Renal cortical epithelial cell (primary cell): ENCODE data around the gene SLC6A9. TPM values are rescaled to one million over a fixed set of nuclear protein-coding genes. Genes with fewer than 3 reads are reported as not detected.

ENCODE experiments used
- DNase-seq: peaks from one replicate; pipeline ENCODE4 v3.0.0-alpha.2; 2011; ENCODE audit warnings: low read depth
- total RNA-seq: library from RNA; depleted of rRNA; stranded (reverse); fragments of >200 nt; gene quantifications from 2 replicates; pipeline ENCODE4 v1.2.3, GENCODE V29; 2014

SLC6A9 gene
- total RNA-seq, 1 donor from 2014 or later, result 5.0 TPM

GRCh38 chr1:43969746-43970466 is 61.4 kb downstream of the SLC6A9 start, which contains the start of gene DPH2:
TSS of gene DPH2 (plus strand) at chr1:43970010. CDS start at chr1:43970176, 166 bp downstream.
- peak; percentile 95 for DNase-seq

- DNase-seq, result no peak
Measured at GRCh38 chr1:43969416-43969745, 61.9 kb downstream of the SLC6A9 start.

- no peak for DNase-seq
Measured at GRCh38 chr1:43968348-43968948, 62.8 kb downstream of the SLC6A9 start.

DNA sequence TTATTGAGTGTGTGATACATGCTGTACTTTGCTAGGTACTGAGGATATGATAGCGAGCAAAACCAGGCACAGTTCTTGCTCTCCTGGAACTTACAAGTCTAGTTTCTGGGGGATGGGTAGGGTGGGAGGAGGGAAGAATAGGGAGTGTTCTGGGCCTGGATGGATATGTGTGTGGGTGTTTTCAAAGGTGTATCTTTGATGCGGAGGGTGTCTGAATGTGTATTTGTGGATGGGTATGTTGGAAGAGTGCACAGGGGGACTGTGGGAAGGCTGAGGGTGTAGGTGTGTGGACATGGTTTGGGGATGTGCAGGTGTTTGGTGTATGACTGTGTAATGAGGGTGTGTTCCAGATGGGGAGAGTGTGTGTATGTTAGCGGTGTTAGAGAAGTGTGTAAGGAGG is 65.9 kb downstream of the SLC6A9 start:
- DNase-seq, result no peak

DNA sequence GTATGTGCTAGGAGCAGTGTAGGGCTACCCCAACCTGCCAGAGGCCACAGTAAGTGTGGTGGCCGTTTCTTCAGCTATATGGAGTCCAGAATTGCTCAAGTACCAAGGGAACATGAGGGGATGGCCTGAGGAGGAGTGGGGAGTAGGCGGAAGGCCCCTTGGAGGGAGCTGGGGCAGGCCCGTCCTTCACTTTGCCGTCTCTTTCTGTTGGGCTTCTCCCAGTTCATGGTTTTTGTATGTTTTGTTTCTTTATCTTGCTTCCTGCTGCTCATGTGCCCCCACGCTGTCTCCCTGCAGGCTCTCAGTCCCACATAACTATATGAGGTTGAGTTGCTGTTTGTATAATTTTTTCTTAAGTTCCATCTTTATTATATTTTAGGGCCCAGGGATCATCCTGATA is 67.4 kb downstream of the SLC6A9 start:
- no peak for DNase-seq

DNA sequence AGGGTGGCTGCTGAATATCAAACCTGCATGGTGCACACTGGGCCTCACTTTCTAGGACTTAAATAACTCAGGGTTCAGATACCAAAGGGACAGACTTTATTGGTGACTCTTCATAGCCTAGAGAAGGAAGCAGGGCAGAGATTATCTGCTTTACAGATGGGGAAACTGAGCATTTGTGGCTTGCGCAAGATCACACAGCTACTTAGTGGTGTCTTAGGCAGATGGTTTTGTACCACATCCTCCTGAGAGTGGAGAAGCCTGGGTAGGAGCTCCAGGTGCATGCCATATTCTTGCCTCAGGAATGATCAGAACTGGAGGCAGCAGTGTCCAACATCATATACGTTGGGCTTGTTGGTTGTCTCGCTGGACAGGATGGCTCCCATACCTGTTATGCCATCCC is 68.3 kb downstream of the SLC6A9 start:
- DNase-seq, result no peak

- DNase-seq, result no peak
Measured at GRCh38 chr1:43962324-43962723, 68.9 kb downstream of the SLC6A9 start.

- DNase-seq, result no peak
Measured at GRCh38 chr1:43961692-43962091, 69.6 kb downstream of the SLC6A9 start.

DNA sequence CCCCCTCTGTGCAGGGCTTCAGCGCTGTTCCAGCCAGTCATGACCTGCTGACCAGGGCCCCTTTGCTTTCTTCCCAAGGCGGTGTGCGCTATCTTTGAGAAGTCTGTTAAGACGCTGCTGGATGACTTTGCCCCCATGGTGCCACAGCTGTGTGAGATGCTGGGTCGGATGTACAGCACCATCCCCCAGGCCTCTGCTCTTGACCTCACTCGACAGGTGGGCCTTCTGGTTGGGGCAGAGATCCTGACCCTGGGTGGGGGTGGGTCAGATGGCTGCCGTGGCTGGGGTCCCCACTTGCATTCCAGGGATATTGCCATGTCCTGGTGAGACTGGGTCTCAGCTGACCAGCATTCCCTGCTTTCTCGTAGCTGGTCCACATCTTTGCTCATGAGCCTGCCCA is 70.5 kb downstream of the SLC6A9 start:
- DNase-seq, result no peak

- DNase-seq, result no peak
Measured at GRCh38 chr1:43958351-43959255, 72.7 kb downstream of the SLC6A9 start.

GRCh38 chr1:43957407-43958040 is 73.7 kb downstream of the SLC6A9 start:
- no peak for DNase-seq

GRCh38 chr1:43956234-43956633 is 75.0 kb downstream of the SLC6A9 start:
- no peak for DNase-seq

DNA sequence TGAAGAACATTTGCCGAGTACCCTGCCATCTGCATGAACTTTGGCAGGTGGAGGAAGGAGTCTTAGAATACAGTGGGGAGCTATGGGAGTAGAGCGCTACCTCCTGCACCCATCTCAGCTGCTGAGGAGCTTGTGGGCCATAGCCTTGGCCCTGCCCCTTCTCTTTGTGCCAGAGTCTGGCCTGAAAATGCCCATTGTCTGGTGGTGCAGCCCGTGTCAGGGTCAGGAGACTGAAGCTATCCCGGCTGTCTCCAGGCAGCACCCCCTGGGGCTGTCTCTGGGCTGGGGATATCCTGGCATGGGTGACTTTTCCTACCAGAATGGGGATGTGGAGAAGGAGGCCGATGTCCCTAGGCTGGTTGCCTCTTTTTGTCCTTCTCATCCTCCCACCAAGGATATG is 77.2 kb downstream of the SLC6A9 start:
- DNase-seq, result no peak

DNA sequence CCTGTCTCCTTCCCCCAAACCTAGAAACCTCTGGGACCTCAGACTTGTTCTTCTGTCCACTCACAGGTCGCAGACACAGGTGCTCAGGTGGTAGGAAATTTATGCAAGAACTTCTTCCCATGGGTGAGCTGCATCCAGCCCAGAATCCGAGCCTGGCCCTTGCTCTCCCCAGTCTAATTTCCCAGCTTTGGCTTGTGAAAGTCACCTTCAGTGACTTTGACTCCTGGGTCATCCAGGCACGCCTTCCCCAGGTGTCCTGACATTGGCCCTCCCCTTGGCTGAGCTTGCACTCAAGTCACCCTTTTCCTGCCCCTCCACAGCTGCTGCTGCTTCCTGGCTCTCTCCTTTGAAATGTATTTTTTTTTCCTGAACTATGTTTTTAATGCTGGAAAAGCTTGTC is 77.9 kb downstream of the SLC6A9 start:
- DNase-seq, result no peak

GRCh38 chr1:43952731-43953346 is 78.4 kb downstream of the SLC6A9 start:
- DNase-seq, result no peak

DNA sequence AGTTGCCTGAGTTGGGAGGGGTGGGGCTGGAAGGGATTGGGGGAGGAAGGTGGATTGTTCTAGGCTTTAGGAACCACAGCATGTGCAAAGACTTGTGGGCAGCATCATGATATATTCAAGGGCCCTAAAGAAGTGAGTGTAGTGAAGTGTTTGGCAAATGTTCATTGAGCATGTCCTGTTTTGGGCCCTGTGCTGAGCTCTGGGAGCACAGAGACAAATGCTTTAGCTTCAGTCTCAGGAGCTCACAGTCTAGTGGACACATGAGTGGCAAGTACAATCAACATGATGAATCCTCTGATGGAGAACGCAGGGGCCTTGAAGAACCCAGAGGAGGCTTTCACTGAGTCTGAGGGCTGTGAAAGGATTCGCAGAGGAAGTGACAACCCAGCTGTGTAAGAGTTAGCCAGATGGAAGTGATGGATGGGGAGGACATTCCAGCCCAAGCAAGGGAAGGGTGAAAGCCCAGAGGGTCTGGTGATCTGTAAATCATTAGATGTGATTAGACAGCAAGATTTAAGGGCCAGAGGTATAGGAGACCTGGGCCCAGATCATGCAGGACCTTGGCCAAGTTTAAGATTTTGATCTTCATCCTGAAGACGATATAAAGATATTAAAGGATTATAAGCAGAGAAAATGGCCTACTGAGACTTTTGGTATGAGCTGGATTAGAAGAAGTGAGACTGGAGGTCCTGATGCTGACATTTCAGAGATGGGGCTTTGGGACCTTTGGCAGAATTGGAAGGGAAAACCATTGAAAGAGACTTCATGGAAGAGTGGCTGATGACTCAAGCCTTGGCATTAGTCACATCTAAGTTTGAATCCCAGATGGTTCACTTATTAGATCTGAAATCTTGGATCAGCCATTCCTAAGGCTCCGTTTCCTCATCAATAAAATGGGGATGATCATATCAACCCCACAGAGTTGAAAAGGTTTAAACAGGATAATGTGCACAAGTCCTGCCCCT is 80.0 kb downstream of the SLC6A9 start:
- DNase-seq, result peak; percentile 89

- no peak for DNase-seq
Measured at GRCh38 chr1:43949678-43950077, 81.6 kb downstream of the SLC6A9 start.

DNA sequence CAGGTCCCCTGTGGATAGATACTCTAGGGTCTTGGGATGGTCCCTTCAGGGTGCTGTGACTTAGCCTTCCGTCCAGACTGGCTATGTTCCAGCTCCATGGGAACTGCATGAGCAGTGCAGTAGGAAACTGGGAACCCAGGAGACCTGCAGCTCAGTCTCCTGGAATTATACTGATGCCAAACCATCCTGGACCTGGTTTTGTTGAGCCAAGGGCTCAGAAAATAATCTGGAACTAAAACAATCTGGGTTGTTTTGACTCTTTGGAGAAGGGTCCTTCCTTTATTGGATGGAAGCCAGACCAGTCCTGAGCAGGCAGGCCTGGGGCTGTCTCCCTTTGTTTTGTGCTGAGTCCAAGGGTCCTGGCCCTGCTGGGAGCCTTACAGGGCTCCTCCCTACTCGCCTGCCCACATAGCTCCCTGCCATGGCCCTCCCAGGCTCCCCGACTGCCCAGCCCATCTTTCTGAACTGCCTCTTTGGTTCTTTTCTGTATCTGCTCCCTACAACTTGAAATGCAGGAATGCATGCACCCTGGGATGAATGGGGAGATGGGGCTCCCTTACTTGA is 83.3 kb downstream of the SLC6A9 start:
- DNase-seq, result no peak

DNA sequence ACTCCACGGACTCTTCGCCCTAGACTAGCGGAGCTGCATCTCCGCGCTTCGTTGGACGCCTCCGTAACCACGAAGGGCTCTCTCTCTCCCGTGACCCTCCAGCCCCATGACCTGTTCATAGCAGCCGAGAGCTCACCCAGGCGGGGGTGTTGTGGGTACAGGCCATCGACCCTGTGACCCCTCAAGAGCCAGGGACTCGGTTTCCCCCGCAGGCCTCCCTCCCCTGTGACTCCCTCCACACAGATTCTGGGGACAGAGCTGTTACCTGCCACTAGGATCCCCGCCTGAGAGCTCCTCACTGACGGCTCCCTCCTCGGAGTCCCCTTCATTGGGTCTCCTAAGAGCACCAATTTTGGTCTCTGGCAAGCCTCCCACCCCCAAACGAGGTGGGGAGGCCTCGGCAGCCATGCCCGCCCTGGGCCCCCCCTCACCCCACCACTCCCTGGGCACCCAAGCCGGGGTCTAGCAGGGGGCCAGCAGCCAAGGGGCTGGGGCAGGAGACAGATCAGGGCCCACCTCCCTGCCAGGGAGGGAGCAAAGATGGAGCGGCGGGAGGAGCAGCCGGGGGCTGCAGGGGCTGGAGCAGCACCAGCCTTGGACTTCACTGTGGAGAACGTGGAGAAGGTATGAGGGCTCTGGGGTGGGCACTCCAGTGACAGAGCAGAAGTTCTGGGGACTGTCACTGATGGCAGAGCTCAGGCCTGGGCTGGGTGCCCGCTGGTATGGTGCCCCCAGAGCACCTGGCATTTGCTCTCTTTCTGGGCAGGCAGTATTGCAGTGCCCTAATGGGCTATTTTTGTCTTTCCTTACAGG is 84.0 kb downstream of the SLC6A9 start:
- no peak for DNase-seq
